Fibroblast of lung (primary cell): ENCODE measurements around the gene NUP210. TPM values are rescaled to one million over a fixed set of nuclear protein-coding genes. Genes with fewer than 3 reads are reported as not detected.

Experiments
- DNase-seq, 2 donors: peaks; one replicate each; pipeline versions ENCODE4 v3.0.0 to v3.0.0-alpha.2; 2010; ENCODE audit warnings: low read depth in 2 of 2
- H2AFZ ChIP-seq: 2 replicates; pipeline ENCODE4 v1.5.1; 2012; ENCODE audit warnings: low read length, control low read depth, inconsistent platforms
- H3K27ac ChIP-seq: 2 replicates; pipeline ENCODE4 v1.5.1; 2011; ENCODE audit warnings: low read length, control low read depth; ENCODE audit not compliant: insufficient read depth
- H3K27me3 ChIP-seq: 2 replicates; pipeline ENCODE4 v1.5.1; 2011; ENCODE audit warnings: mild to moderate bottlenecking, low read length; ENCODE audit not compliant: control insufficient read depth, insufficient read depth
- H3K36me3 ChIP-seq: 2 replicates; pipeline ENCODE4 v1.5.1; 2011; ENCODE audit warnings: low read length; ENCODE audit not compliant: control insufficient read depth, insufficient read depth
- H3K4me1 ChIP-seq: 2 replicates; pipeline ENCODE4 v1.5.1; 2011; ENCODE audit warnings: low read length; ENCODE audit not compliant: control insufficient read depth, insufficient read depth; ENCODE audit errors: extremely low read depth
- H3K4me2 ChIP-seq: 2 replicates; pipeline ENCODE4 v1.5.1; 2011; ENCODE audit warnings: low read length, control low read depth; ENCODE audit not compliant: insufficient read depth; ENCODE audit errors: extremely low read depth
- H3K4me3 ChIP-seq, 4 experiments: fragments of 200-600 bp in 1 of 4; sonication (generic) in 1 of 4; replicated peaks in 1 of 4; 2 replicates each; pipeline ENCODE4 v1.5.1; 2011 to 2016; ENCODE audit warnings: low read length in 4 of 4, low read depth in 3 of 4, mild to moderate bottlenecking in 3 of 4, control low read depth in 2 of 4, inconsistent platforms in 1 of 4, mixed read lengths in 1 of 4; ENCODE audit not compliant: insufficient read depth in 1 of 4; ENCODE audit errors: control extremely low read depth in 1 of 4
- H3K79me2 ChIP-seq: 2 replicates; pipeline ENCODE4 v1.5.1; 2012; ENCODE audit warnings: mild to moderate bottlenecking, low read length, inconsistent platforms; ENCODE audit not compliant: control insufficient read depth, insufficient read depth
- H3K9ac ChIP-seq: 2 replicates; pipeline ENCODE4 v1.5.1; 2011; ENCODE audit warnings: mild to moderate bottlenecking, low read length, control low read depth; ENCODE audit not compliant: insufficient read depth
- H3K9me3 ChIP-seq: 2 replicates; pipeline ENCODE4 v1.5.1; 2012; ENCODE audit warnings: low read depth, low read length; ENCODE audit not compliant: control insufficient read depth, insufficient read depth
- H4K20me1 ChIP-seq: 2 replicates; pipeline ENCODE4 v1.5.1; 2011; ENCODE audit warnings: low read length; ENCODE audit not compliant: control insufficient read depth, insufficient read depth; ENCODE audit errors: extremely low read depth
- EZH2 ChIP-seq: IDR thresholded peaks from 2 replicates; pipeline ENCODE4 v1.5.1; 2012; ENCODE audit warnings: low read length, control low read depth, mild to moderate bottlenecking; ENCODE audit errors: missing control alignments
- polyA plus RNA-seq, 2 donors: library from polyadenylated mRNA; depleted of rRNA in 1 of 2; stranded (reverse) in 1 of 2; unstranded in 1 of 2; fragments of >200 nt; gene quantifications; 2 replicates each; pipeline ENCODE4 v1.2.1, GENCODE V29; 2011 to 2012; ENCODE audit warnings: missing spikeins in 1 of 2
- total RNA-seq: library from RNA; depleted of rRNA; stranded (reverse); fragments of >200 nt; gene quantifications from 2 replicates; pipeline ENCODE4 v1.2.1, GENCODE V29; 2014
- TF ChIP-seq, protein P1 (sequence below), 2 donors: IDR thresholded peaks in 1 of 2; conservative IDR thresholded peaks in 1 of 2; 1 replicate in 1 of 2; 2 replicates in 1 of 2; pipeline ENCODE4 v1.5.1; 2011 to 2012; ENCODE audit warnings: low read length in 2 of 2, control low read depth in 1 of 2, inconsistent platforms in 1 of 2, low read depth in 1 of 2, mild to moderate bottlenecking in 1 of 2

NUP210 gene
- total and polyA plus RNA-seq, 2 donors (not counting 1 experiment from before 2014, with no cell fraction given): 0.09 to 0.33 TPM

DNA sequence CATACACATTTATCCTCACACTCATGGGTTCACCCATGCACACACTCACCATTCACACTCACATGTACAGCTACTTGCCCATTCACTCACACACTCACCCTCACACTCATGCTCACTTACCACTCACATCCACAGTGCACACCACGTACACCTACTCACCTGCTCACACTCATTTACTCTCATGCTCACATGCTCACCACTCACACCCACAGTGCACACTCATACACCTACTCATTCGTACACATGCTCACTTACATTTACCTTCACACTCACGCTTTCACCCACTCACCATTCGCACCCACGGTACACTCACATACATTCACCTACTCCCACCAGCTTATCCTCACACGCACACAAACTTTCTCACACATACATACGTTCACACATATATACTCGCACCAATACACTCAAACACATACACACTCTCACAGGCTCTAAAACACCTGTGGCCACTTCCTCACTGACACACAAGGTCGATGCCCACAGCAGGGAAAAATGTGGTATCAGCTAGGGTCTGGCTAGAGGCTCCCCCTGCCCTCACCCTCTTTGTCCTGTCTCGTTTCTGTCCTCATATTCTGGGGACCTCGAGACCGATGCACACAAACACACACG lies 46.0 kb downstream of the NUP210 start:
- DNase-seq: no peak
- no peaks in the 10 kb centered on the region for H3K36me3 ChIP-seq
- no peaks in the 10 kb centered on the region for H3K79me2 ChIP-seq
- no peak overlapping the region for H2AFZ ChIP-seq
- H3K4me3 ChIP-seq: no peak overlapping the region
- H3K27ac ChIP-seq: no peak overlapping the region
- H3K9ac ChIP-seq: no peak overlapping the region
- H4K20me1 ChIP-seq: no peaks in the 10 kb centered on the region
- H3K4me1 ChIP-seq: peaks cover 10% of the 10 kb centered on the region
- H3K27me3 ChIP-seq: no peaks in the 10 kb centered on the region
- TF ChIP-seq, protein P1, sequence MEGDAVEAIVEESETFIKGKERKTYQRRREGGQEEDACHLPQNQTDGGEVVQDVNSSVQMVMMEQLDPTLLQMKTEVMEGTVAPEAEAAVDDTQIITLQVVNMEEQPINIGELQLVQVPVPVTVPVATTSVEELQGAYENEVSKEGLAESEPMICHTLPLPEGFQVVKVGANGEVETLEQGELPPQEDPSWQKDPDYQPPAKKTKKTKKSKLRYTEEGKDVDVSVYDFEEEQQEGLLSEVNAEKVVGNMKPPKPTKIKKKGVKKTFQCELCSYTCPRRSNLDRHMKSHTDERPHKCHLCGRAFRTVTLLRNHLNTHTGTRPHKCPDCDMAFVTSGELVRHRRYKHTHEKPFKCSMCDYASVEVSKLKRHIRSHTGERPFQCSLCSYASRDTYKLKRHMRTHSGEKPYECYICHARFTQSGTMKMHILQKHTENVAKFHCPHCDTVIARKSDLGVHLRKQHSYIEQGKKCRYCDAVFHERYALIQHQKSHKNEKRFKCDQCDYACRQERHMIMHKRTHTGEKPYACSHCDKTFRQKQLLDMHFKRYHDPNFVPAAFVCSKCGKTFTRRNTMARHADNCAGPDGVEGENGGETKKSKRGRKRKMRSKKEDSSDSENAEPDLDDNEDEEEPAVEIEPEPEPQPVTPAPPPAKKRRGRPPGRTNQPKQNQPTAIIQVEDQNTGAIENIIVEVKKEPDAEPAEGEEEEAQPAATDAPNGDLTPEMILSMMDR (conservative IDR thresholded peaks at IDR 0.05 in 1 of 2, IDR thresholded peaks at IDR 0.05 in 1 of 2; ENCODE audit: low read depth in 1 of 2, low read length in 2 of 2): no peak
- TF ChIP-seq EZH2: no peak
- no peak overlapping the region for H3K4me2 ChIP-seq
- no peaks in the 10 kb centered on the region for H3K9me3 ChIP-seq

- Histone ChIP-seq H3K4me3 (no peak overlapping the region), H3K27ac (no peak overlapping the region), H3K27me3 (no peaks in the 10 kb centered on the region), H3K4me1 (no peaks in the 10 kb centered on the region), H3K9ac (no peak overlapping the region), H3K9me3 (no peaks in the 10 kb centered on the region), H3K4me2 (no peak overlapping the region), H4K20me1 (no peaks in the 10 kb centered on the region), H3K79me2 (no peaks in the 10 kb centered on the region), H3K36me3 (no peaks in the 10 kb centered on the region), H2AFZ (no peak overlapping the region)
- TF ChIP-seq, protein P1 (conservative IDR thresholded peaks at IDR 0.05 in 1 of 2, IDR thresholded peaks at IDR 0.05 in 1 of 2; ENCODE audit: low read depth in 1 of 2, low read length in 2 of 2): no peak
- TF ChIP-seq EZH2: no peak
- DNase-seq: no peak
Measured at GRCh38 chr3:13372656-13373055, 47.5 kb downstream of the NUP210 start.

- H3K4me2 ChIP-seq: no peak overlapping the region
- H3K79me2 ChIP-seq: no peaks in the 10 kb centered on the region
- no peaks in the 10 kb centered on the region for H4K20me1 ChIP-seq
- H3K9me3 ChIP-seq: no peaks in the 10 kb centered on the region
- TF ChIP-seq, protein P1 (conservative IDR thresholded peaks at IDR 0.05 in 1 of 2, IDR thresholded peaks at IDR 0.05 in 1 of 2; ENCODE audit: low read depth in 1 of 2, low read length in 2 of 2): no peak
- TF ChIP-seq EZH2: no peak
- DNase-seq: no peak
- no peaks in the 10 kb centered on the region for H3K36me3 ChIP-seq
- H3K4me3 ChIP-seq: no peak overlapping the region
- no peaks in the 10 kb centered on the region for H3K4me1 ChIP-seq
- H2AFZ ChIP-seq: no peak overlapping the region
- H3K9ac ChIP-seq: no peak overlapping the region
- H3K27ac ChIP-seq: no peak overlapping the region
- H3K27me3 ChIP-seq: no peaks in the 10 kb centered on the region
Measured at GRCh38 chr3:13372126-13372525, 48.0 kb downstream of the NUP210 start.
